Measurements from ENCODE around the gene SPAG6. TPM values are rescaled to one million over a fixed set of nuclear protein-coding genes. Genes with fewer than 3 reads are reported as not detected.
A peak's percentile ranks its signal among the peaks of the same experiment; 100 is the strongest.
"Not testable (repeated sequence)": the region's sequence is repeated elsewhere in the genome, so short reads cannot be mapped to it uniquely, and the experiment has no call there.

SPAG6 gene
- not detected for total RNA-seq
- long read RNA-seq, partial matches to known transcripts: 0 of 1 reads
- long read RNA-seq, other reads (novel, unspliced or antisense): 1 of 1 reads

- intact Hi-C loops (cut with DNase I): loop anchor here (5.0 kb wide), 1 partner anchor 82 kb away; no protein-coding TSS in a partner anchor
These were observed at the start of gene SPAG6 for GRCh38 chr10:22345301-22346095. SPAG6 (plus strand) TSS chr10:22345496; CDS start chr10:22345612, 116 bp downstream.

GRCh38 chr10:22301193-22301592 lies 44.1 kb upstream of the SPAG6 start:
- no peak for DNase-seq (ENCODE audit: low spot score)
- intact Hi-C loops (cut with DNase I): no loop called here

More at GRCh38 chr10:22345301-22346095, at the start of gene SPAG6:
- peak; percentile 87 for DNase-seq (ENCODE audit: low spot score)

- intact Hi-C loops (cut with DNase I): no loop called here
- no peak for DNase-seq (ENCODE audit: low spot score)
These were observed 41.8 kb upstream of the SPAG6 start for GRCh38 chr10:22303461-22303860.

- no peak for DNase-seq (ENCODE audit: low spot score)
These were observed 39.6 kb upstream of the SPAG6 start for GRCh38 chr10:22305721-22306120.

GRCh38 chr10:22308390-22308789 lies 36.9 kb upstream of the SPAG6 start:
- no peak for DNase-seq (ENCODE audit: low spot score)
- intact Hi-C loops (cut with DNase I): no loop called here

More at GRCh38 chr10:22305721-22306120, 39.6 kb upstream of the SPAG6 start:
- intact Hi-C loops (cut with DNase I): no loop called here

GRCh38 chr10:22309180-22310000 lies 35.9 kb upstream of the SPAG6 start:
- intact Hi-C loops (cut with DNase I): no loop called here
- no peak for DNase-seq (ENCODE audit: low spot score)

GRCh38 chr10:22310012-22310411 lies 35.3 kb upstream of the SPAG6 start:
- DNase-seq (ENCODE audit: low spot score); intact Hi-C loops (cut with DNase I): not testable (repeated sequence)

GRCh38 chr10:22310928-22311327 lies 34.4 kb upstream of the SPAG6 start:
- no peak for DNase-seq (ENCODE audit: low spot score)
- intact Hi-C loops (cut with DNase I): no loop called here

- intact Hi-C loops (cut with DNase I): loop anchor here (5.0 kb wide), 2 partner anchors 122 to 793 kb away; no protein-coding TSS in a partner anchor
- no peak for DNase-seq (ENCODE audit: low spot score)
These were observed 30.4 kb upstream of the SPAG6 start for GRCh38 chr10:22314852-22315251.

- intact Hi-C loops (cut with DNase I): loop anchor here (1.0 to 5.0 kb wide), 3 partner anchors 86 to 793 kb away; no protein-coding TSS in a partner anchor
- no peak for DNase-seq (ENCODE audit: low spot score)
These were observed 29.6 kb upstream of the SPAG6 start for GRCh38 chr10:22315455-22316285.

GRCh38 chr10:22316286-22317075 lies 28.8 kb upstream of the SPAG6 start, which contains the start of gene COMMD3:
COMMD3 (plus strand) TSS chr10:22316388; CDS start chr10:22316418, 30 bp downstream.
- DNase-seq (ENCODE audit: low spot score): peak; percentile 96
- intact Hi-C loops (cut with DNase I): loop anchor here (1.0 to 5.0 kb wide), 3 partner anchors 87 to 794 kb away; no protein-coding TSS in a partner anchor

- intact Hi-C loops (cut with DNase I): loop anchor here (5.0 kb wide), 2 partner anchors 120 to 795 kb away; no protein-coding TSS in a partner anchor
- no peak for DNase-seq (ENCODE audit: low spot score)
These were observed 28.3 kb upstream of the SPAG6 start for GRCh38 chr10:22317076-22317370.

- DNase-seq (ENCODE audit: low spot score): no peak
- intact Hi-C loops (cut with DNase I): loop anchor here (5.0 kb wide), 2 partner anchors 119 to 796 kb away; no protein-coding TSS in a partner anchor
These were observed 27.3 kb upstream of the SPAG6 start for GRCh38 chr10:22317771-22318565.

- no peak for DNase-seq (ENCODE audit: low spot score)
- intact Hi-C loops (cut with DNase I): loop anchor here (5.0 kb wide), 2 partner anchors 119 to 796 kb away; no protein-coding TSS in a partner anchor
These were observed 26.5 kb upstream of the SPAG6 start for GRCh38 chr10:22318772-22319171.

- intact Hi-C loops (cut with DNase I): loop anchor here (5.0 kb wide), 2 partner anchors 118 to 797 kb away; no protein-coding TSS in a partner anchor
- no peak for DNase-seq (ENCODE audit: low spot score)
These were observed 25.7 kb upstream of the SPAG6 start for GRCh38 chr10:22319547-22319979.

- intact Hi-C loops (cut with DNase I): loop anchor here (2.0 to 5.0 kb wide), 4 partner anchors 67 to 798 kb away; partner anchors contain the start of gene DNAJC1
- no peak for DNase-seq (ENCODE audit: low spot score)
These were observed 25.2 kb upstream of the SPAG6 start for GRCh38 chr10:22319980-22320558.

All from cardiac septum (tissue), 1 donor.